ENCODE results near the gene TRAF4.

Gene TRAF4

GRCh38 chr17:28743243-28744103 lies at the start of gene TRAF4:
Gene TRAF4, plus strand, starts transcription at chr17:28744011. Its CDS starts 102 bp downstream, at chr17:28744113.
- DNase-seq (ENCODE audit: low read depth in 1 of 2, low spot score in 1 of 2), result peak; percentile 41 to 66

DNA sequence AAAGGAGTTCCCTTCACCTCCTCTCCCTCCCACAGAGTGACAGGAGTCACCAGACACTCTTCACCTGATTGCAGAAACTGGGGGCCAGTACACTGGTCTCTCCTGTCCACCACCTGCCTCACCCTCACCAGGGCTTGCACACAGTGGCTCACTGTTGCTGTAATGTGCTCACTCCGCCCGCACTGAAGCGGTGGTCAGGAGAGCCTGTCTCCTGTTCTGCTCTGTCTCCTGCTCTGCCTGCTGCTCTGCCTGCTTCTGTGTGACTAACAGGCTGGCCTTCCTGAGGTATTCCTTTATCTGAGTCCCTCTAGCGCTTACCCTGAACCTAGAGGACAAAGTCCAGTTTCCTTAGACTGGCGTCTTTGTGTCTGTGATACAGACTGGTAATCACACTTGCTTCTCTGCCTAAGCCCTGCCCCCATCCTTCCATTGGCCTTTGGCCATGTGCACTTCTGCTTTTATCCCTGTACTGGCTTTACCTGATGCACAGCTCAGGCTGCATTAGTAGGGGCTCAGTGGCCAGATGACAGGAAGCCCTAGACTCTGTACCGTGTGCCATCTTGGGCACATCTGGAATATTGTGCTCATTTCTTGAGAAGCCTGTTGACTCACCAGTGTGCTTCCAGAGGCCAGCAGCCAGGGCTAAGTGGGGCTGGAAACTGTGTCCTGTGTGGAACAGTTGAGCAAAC lies 45.4 kb upstream of the TRAF4 start:
- DNase-seq (ENCODE audit: low read depth in 1 of 2, low spot score in 1 of 2), result no peak

DNA sequence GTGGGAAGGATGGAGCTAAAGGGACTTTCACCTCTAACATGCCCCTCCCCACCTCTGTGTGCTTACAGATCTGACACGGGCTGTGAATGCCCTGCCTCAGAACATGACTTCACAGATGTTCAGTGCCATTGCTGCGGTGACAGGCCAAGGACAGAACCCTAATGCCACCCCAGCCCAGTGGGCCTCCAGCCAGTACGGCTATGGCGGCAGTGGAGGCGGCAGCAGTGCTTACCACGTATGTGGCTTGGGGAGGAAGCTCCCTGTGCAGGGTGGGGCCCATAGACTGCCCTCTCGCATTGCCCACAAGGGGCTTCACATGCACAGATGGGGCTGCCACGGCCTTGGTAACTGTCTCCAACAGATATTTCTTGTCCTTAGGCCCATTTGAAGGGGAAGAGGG lies 43.5 kb upstream of the TRAF4 start:
- no peak for DNase-seq (ENCODE audit: low read depth in 1 of 2, low spot score in 1 of 2)

DNA sequence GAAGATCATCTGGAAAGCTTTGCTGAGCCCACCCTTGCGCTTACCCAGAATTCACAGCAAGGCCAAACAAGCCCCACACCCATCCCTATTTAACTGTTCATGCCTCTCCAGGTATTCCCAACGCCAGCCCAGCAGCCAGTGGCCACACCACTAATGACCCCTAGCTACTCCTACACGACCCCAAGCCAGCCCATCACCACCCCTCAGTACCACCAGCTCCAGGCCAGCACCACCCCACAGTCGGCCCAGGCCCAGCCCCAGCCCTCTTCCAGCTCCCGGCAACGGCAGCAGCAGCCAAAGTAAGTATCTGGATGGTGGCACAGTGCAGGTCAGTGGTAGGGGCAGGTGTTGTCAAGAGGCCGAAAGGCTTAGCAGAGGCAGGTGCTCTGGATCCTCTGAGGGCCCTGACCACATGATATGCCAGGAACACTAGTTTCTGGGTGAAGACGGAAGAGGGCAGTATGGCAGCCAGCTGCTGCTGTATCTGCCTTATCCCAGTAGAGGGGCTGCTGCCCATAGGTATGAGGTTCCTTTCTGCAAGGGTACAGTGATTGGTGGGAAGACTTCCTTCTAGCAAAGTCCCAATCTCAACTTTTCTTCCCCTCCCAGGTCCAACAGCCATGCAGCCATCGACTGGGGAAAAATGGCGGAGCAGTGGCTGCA lies 42.9 kb upstream of the TRAF4 start:
- DNase-seq (ENCODE audit: low read depth in 1 of 2, low spot score in 1 of 2), result no peak

GRCh38 chr17:28702026-28702751 lies 41.6 kb upstream of the TRAF4 start:
- no peak for DNase-seq (ENCODE audit: low read depth in 1 of 2, low spot score in 1 of 2)

GRCh38 chr17:28702752-28703150 lies 41.1 kb upstream of the TRAF4 start:
- DNase-seq (ENCODE audit: low read depth in 1 of 2, low spot score in 1 of 2), result no peak

- no peak for DNase-seq (ENCODE audit: low read depth in 1 of 2, low spot score in 1 of 2)
Measured at GRCh38 chr17:28703552-28704218, 40.1 kb upstream of the TRAF4 start.

- DNase-seq (ENCODE audit: low read depth in 1 of 2, low spot score in 1 of 2), result no peak
Measured at GRCh38 chr17:28704219-28704858, 39.5 kb upstream of the TRAF4 start.

- DNase-seq (ENCODE audit: low read depth in 1 of 2, low spot score in 1 of 2), result no peak
Measured at GRCh38 chr17:28705074-28705659, 38.6 kb upstream of the TRAF4 start.

- no peak for DNase-seq (ENCODE audit: low read depth in 1 of 2, low spot score in 1 of 2)
Measured at GRCh38 chr17:28705728-28706334, 38.0 kb upstream of the TRAF4 start.

GRCh38 chr17:28706471-28707338 lies 37.1 kb upstream of the TRAF4 start:
- DNase-seq (ENCODE audit: low read depth in 1 of 2, low spot score in 1 of 2), result no peak

DNA sequence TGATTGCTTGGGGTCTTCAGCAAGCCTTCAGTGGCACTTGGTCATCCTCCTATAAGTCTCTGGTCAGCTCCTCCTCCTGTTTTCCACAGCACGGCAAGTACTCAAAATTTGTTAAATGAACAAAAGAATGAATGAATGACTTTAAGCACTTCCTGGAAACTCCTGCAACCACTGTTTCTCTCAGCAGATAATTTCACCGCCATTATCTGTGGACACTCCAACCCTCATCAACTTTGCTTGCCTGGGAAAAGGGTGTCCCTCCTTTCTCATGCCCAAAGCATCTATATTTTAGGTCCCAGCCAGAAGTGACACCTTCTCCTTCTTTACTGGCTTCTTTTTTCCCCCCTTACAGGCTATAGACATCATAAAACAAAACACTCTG lies 36.5 kb upstream of the TRAF4 start:
- DNase-seq (ENCODE audit: low read depth in 1 of 2, low spot score in 1 of 2), result no peak

DNA sequence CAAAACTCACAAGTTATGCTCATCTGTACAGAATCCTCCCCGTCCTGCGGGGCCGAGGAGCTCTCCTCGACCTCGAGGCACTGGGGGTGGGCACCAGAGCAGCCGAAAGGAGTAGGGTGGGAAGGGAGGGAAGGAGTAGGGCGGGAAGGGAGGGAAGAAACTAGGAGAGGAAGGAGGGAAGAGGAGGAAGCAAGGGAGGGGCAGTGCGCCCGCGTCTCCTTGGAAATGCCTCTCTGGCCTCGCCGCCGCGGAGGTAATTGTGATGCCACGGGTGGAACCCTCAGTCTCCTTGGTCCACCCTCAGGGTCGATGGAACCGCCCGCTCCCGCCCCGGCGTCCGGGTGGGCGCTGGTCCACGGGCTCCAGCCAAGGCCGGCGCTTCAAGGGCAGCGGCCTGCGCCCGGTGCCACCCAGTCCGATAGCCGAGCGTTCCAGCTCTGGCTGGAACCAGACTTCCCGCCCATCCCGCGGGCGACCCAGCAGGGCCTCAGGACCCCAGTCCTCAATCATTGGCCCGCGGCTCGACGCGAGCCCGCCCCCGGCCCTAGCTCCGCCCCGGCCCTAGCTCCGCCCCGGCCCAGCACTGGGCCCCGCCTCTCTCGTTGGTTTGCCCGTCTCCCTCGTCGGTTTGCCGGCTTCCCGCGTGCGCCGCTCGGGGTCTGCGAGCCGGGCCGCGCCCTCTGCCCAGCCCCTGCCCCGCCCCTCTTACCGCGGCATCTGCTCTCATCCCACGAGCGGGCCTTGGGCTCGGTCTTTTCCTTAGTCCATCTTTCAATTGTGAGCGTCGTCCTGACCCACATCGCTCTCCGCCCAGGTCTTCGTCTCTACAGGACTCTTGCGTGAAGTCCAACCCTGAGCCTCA lies 32.7 kb upstream of the TRAF4 start:
- peak; percentile 79 to 81 for DNase-seq (ENCODE audit: low read depth in 1 of 2, low spot score in 1 of 2)

DNA sequence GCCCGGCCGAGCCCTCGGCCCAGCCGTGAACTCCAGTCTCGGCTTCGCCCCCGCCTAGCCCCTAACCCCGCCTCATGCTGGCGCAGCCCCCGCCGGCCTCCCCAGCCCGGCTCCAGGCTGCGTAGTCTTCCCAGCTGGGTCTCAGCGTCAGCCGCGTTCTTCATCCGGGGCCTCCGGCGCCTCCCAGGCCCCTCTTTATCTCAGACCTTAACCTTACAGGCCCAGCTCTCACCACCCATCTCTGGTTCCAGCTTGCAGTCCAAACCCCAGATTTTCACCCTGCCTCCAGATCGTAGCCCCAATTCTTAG lies 32.1 kb upstream of the TRAF4 start, which contains the start of gene PROCA1:
Gene PROCA1 (minus strand): TSS at position 166 of the 309 bp plus-strand sequence. CDS start 228 bp downstream, outside the sequence.
- no peak for DNase-seq (ENCODE audit: low read depth in 1 of 2, low spot score in 1 of 2)

DNA sequence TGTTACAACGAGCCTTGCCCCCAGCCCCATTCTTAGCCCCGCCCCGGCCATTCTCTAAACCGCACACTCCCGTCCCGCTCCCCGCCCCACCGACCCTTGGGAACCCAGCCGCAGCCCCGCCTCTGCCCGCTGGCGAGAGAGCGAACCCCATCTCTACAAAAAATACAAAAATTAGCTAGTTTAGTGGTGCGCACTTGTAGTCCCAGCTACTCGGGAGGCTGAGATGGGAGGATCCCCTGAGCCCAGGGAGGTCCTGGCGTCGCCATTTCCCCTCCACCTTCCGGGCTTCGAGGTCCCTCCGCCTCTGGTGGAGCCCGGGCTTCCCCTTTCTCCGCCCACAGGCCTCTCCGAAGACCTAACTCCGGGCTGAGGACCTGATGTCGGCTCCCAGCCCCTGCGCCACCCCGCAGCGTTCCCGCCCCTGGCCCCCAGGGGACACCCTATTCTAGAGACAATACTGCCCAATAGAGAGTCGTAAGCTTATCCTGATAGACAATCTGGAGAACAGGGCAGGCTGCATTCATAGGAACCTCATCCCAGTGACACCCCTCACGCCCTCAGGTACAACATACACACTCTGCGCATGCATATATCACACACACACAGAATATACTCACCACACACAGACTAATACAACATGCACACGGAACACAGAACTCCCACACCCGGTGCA lies 31.6 kb upstream of the TRAF4 start:
- peak; percentile 34 to 51 for DNase-seq (ENCODE audit: low read depth in 1 of 2, low spot score in 1 of 2)

GRCh38 chr17:28712705-28713415 lies 31.0 kb upstream of the TRAF4 start:
- no peak for DNase-seq (ENCODE audit: low read depth in 1 of 2, low spot score in 1 of 2)
